Peyer's patch (tissue), 4 donors: ENCODE results near the gene MANEAL.

Experiments used
- CTCF ChIP-seq, 6 experiments: fragments of 450-650 bp in 4 of 6; fragments of 200-600 bp in 2 of 6; sonication (generic) in 1 of 6; IDR thresholded peaks; one replicate each; pipeline ENCODE4 v1.5.1; 2017 to 2019; ENCODE audit warnings: antibody characterized with exemption in 6 of 6, mild to moderate bottlenecking in 3 of 6, moderate library complexity in 1 of 6
- POLR2A ChIP-seq, 2 donors: fragments of 450-650 bp; IDR thresholded peaks; one replicate each; pipeline ENCODE4 v1.5.1; 2017; ENCODE audit warnings: antibody characterized with exemption in 2 of 2, mild to moderate bottlenecking in 2 of 2, moderate library complexity in 2 of 2

GRCh38 chr1:37746806-37747205, 46.8 kb upstream of the MANEAL start:
- TF ChIP-seq CTCF (IDR thresholded peaks at IDR 0.05) (no peak), POLR2A (IDR thresholded peaks at IDR 0.05) (no peak)
